HEK293T (cell line): Measurements from ENCODE around the gene ADAM10.

Experiments used
- BHLHE40 ChIP-seq: fragments of 450-650 bp; IDR thresholded peaks from 2 replicates; pipeline ENCODE4 v1.6.1; 2016; ENCODE audit warnings: mild to moderate bottlenecking, moderate library complexity, borderline replicate concordance
- CTBP1 ChIP-seq: fragments of 450-650 bp; IDR thresholded peaks from 2 replicates; pipeline ENCODE4 v1.6.1; 2016; ENCODE audit warnings: borderline replicate concordance
- FOXA1 ChIP-seq: fragments of 450-650 bp; IDR thresholded peaks from 2 replicates; pipeline ENCODE4 v1.6.1; 2016; ENCODE audit warnings: mild to moderate bottlenecking
- FOXM1 ChIP-seq: fragments of 450-650 bp; IDR thresholded peaks from 2 replicates; pipeline ENCODE4 v1.6.1; 2017; ENCODE audit warnings: mild to moderate bottlenecking, borderline replicate concordance
- NFRKB ChIP-seq: fragments of 450-650 bp; IDR thresholded peaks from 2 replicates; pipeline ENCODE4 v1.6.1; 2016; ENCODE audit warnings: mild to moderate bottlenecking, moderate library complexity
- PKNOX1 ChIP-seq: fragments of 450-650 bp; IDR thresholded peaks from 2 replicates; pipeline ENCODE4 v1.6.1; 2016
- SUZ12 ChIP-seq: fragments of 450-650 bp; IDR thresholded peaks from 2 replicates; pipeline ENCODE4 v1.6.1; 2016; ENCODE audit warnings: mild to moderate bottlenecking
- ZNF384 ChIP-seq: fragments of 450-650 bp; IDR thresholded peaks from 2 replicates; pipeline ENCODE4 v1.6.1; 2016

- TF ChIP-seq FOXA1 = no peak
- no peak for TF ChIP-seq FOXM1
- no peak for TF ChIP-seq NFRKB
- TF ChIP-seq CTBP1 = no peak
- TF ChIP-seq ZNF384 = no peak
- no peak for TF ChIP-seq SUZ12
- TF ChIP-seq PKNOX1 = no peak
- no peak for TF ChIP-seq BHLHE40
Observed at GRCh38 chr15:58551084-58551763, 198.3 kb downstream of the ADAM10 start.
